Chondrocyte (in vitro differentiated cells): Measurements from ENCODE around the gene RABGAP1. TPM values are rescaled to one million over a fixed set of nuclear protein-coding genes. Genes with fewer than 3 reads are reported as not detected.
A peak's percentile ranks its signal among the peaks of the same experiment; 100 is the strongest.

ENCODE experiments used
- DNase-seq: peaks from one replicate; pipeline ENCODE4 v3.0.0; 2021; ENCODE audit warnings: mixed read lengths, low spot score
- H3K27ac Mint-ChIP-seq: one replicate; pipeline ENCODE4 v1.8.0; 2021; ENCODE audit warnings: mild to moderate bottlenecking, moderate library complexity, mixed read lengths; ENCODE audit not compliant: unreplicated experiment
- H3K27me3 Mint-ChIP-seq: 2 replicates; pipeline ENCODE4 v1.8.0; 2021; ENCODE audit warnings: low read depth, mixed read lengths
- H3K36me3 Mint-ChIP-seq: 2 replicates; pipeline ENCODE4 v1.8.0; 2021; ENCODE audit warnings: low read depth, mixed read lengths
- H3K4me1 Mint-ChIP-seq: 2 replicates; pipeline ENCODE4 v1.8.0; 2021; ENCODE audit warnings: low read depth, mild to moderate bottlenecking, mixed read lengths
- H3K4me3 Mint-ChIP-seq: one replicate; pipeline ENCODE4 v1.8.0; 2021; ENCODE audit warnings: mild to moderate bottlenecking, moderate library complexity, mixed read lengths; ENCODE audit not compliant: unreplicated experiment
- H3K9me3 Mint-ChIP-seq: 2 replicates; pipeline ENCODE4 v1.8.0; 2021; ENCODE audit warnings: low read depth, mixed read lengths
- CTCF ChIP-seq: fragments of 200-600 bp; sonication (generic); IDR thresholded peaks from 2 replicates; pipeline ENCODE4 v1.5.0; 2021; ENCODE audit warnings: antibody characterized with exemption, mild to moderate bottlenecking, moderate library complexity
- total RNA-seq: library from RNA; stranded (reverse); gene quantifications from 3 replicates; pipeline ENCODE4 v1.2.1, GENCODE V29; 2021

The RABGAP1 gene
- total RNA-seq, 1 donor from 2014 or later = 91.8 TPM

DNA sequence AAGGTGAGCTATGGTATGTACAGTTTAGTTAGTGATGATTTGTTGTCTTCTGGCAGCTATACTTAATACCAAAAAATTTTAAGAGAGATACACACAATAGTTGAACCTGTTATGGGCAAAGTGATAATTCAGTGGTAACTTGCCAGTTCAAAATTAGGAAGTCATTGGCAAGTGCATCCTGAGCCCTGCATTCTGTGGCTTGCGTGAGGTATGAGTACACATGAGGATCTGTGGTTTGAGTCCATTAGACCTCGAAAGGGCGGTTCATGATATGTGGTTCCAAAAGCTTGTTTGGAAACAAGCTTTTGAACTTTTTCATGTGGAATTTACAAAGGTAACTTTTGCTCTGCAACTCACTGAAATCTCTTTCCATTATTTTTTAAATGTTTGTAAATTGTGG lies 139.6 kb downstream of the RABGAP1 start:
- H3K4me3 Mint-ChIP-seq = no peak overlapping the region
- no peak for TF ChIP-seq CTCF
- peaks cover 89% of the 10 kb centered on the region for H3K4me1 Mint-ChIP-seq
- H3K36me3 Mint-ChIP-seq = peaks cover 54% of the 10 kb centered on the region
- no peak for DNase-seq
- H3K9me3 Mint-ChIP-seq = no peaks in the 10 kb centered on the region
- no peaks in the 10 kb centered on the region for H3K27me3 Mint-ChIP-seq
- no peak overlapping the region for H3K27ac Mint-ChIP-seq

GRCh38 chr9:123081824-123082223 lies 141.0 kb downstream of the RABGAP1 start:
- H3K4me1 Mint-ChIP-seq = peaks cover 84% of the 10 kb centered on the region
- H3K27me3 Mint-ChIP-seq = no peaks in the 10 kb centered on the region
- H3K9me3 Mint-ChIP-seq = no peaks in the 10 kb centered on the region
- H3K4me3 Mint-ChIP-seq = no peak overlapping the region
- DNase-seq = no peak
- peak; percentile 88 for TF ChIP-seq CTCF
- peak overlapping the region; percentile 77 for H3K27ac Mint-ChIP-seq
- peaks cover 58% of the 10 kb centered on the region for H3K36me3 Mint-ChIP-seq

DNA sequence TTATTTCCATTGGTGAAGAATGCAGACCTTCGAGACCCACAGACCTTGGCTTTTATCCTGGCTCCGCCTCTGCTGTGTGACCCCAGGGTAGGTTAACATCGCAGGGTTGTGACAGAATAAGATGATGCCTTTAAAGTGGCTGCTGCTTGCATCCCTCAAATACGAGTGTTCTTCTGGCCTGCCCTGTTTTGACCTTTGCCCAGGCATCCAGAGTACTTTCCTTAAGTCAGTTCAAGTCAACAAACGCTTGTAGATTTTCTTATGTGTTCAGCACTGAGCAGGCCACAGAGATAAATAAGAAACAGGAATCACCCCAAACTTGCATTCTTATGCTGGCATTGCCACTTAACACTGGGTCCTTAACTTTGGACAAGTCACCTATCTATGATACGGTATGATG lies 142.9 kb downstream of the RABGAP1 start:
- Mint-ChIP-seq H3K27me3 (no peaks in the 10 kb centered on the region), H3K4me1 (peaks cover 82% of the 10 kb centered on the region), H3K4me3 (no peak overlapping the region), H3K36me3 (peaks cover 60% of the 10 kb centered on the region), H3K27ac (peak overlapping the region; percentile 12), H3K9me3 (no peaks in the 10 kb centered on the region)
- no peak for TF ChIP-seq CTCF
- no peak for DNase-seq

DNA sequence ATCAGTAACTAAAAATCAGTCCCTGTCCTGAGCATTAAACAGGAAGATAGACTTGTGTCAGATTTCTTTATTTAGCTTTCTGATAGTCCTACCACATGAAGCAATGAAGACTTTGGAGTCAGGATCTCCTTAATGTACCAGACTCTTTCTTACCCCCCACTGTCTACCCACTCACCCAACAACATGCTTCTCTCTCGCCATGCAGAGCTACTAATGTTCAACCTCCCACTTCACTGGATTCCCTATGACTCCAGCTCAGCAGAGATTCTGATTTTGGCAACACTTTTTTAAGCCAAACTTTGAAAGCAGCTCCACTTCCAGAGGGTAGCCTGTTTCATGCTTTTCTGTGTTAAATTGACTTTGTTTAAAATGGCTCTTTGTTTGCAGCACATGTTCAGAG lies 143.4 kb downstream of the RABGAP1 start:
- TF ChIP-seq CTCF = no peak
- Mint-ChIP-seq H3K4me3 (no peak overlapping the region), H3K9me3 (no peaks in the 10 kb centered on the region), H3K36me3 (peaks cover 62% of the 10 kb centered on the region), H3K4me1 (peaks cover 83% of the 10 kb centered on the region), H3K27ac (peak overlapping the region; percentile 29), H3K27me3 (no peaks in the 10 kb centered on the region)
- no peak for DNase-seq

DNA sequence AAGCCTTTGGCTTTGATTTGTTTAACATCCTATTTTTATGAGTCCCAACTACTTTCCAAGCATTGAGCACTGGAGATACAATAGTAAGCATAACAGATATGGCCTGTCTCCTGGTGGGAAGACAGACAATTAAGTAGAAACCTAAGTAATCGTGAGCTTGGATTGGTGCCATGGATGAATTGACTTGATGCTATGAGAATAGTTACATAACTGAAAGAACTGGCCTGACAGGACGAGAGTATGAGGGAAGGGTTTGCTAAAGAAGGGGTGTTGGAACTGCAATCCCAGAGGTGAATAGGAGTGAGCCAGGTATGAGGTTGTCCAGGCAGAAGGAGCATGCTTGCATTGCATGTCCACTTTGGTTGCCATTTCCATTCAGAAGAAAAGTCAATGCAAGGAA lies 145.1 kb downstream of the RABGAP1 start:
- DNase-seq = no peak
- Mint-ChIP-seq H3K27ac (peak overlapping the region; percentile 29), H3K4me3 (no peak overlapping the region), H3K9me3 (no peaks in the 10 kb centered on the region), H3K36me3 (peaks cover 56% of the 10 kb centered on the region), H3K4me1 (peaks cover 84% of the 10 kb centered on the region), H3K27me3 (no peaks in the 10 kb centered on the region)
- no peak for TF ChIP-seq CTCF
